HUES6 (cell line): ENCODE results near the gene SLC44A2.
"Not testable (repeated sequence)": the region's sequence is repeated elsewhere in the genome, so short reads cannot be mapped to it uniquely, and the experiment has no call there.

ENCODE experiments used
- H3K27ac ChIP-seq: 2 replicates; pipeline ENCODE4 v1.7.0; 2013; ENCODE audit warnings: low read depth, mild to moderate bottlenecking, low read length, inconsistent platforms
- H3K27me3 ChIP-seq: 2 replicates; pipeline ENCODE4 v1.6.1; 2013; ENCODE audit warnings: low read length; ENCODE audit not compliant: control insufficient read depth, insufficient read depth
- H3K36me3 ChIP-seq: 2 replicates; pipeline ENCODE4 v1.6.1; 2013; ENCODE audit warnings: low read length; ENCODE audit not compliant: control insufficient read depth, insufficient read depth
- H3K4me1 ChIP-seq: 2 replicates; pipeline ENCODE4 v1.6.1; 2013; ENCODE audit warnings: low read length; ENCODE audit not compliant: control insufficient read depth, insufficient read depth
- H3K4me3 ChIP-seq: 2 replicates; pipeline ENCODE4 v1.5.1; 2013; ENCODE audit warnings: low read depth, low read length
- H3K9ac ChIP-seq: one replicate; pipeline ENCODE4 v1.6.1; 2013; ENCODE audit warnings: mild to moderate bottlenecking, low read length
- H3K9me3 ChIP-seq: 2 replicates; pipeline ENCODE4 v1.6.1; 2013; ENCODE audit warnings: low read depth, low read length; ENCODE audit not compliant: control insufficient read depth, insufficient read depth

SLC44A2 gene

DNA sequence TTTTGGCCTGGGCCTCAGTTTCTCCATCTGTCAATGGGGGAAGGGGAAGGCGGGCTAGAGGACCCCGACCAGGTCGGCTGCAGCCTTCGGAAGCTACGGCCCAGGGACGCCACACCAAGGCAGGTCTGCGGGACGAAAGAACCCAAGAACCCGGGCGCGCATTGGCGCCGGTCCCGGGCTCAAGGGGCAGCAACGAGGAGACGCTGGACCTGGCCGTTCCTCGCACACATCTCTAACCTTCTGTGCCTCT lies 28.1 kb downstream of the SLC44A2 start:
- Histone ChIP-seq H3K9me3 (no peaks in the 10 kb centered on the region), H3K4me3 (peak overlapping the region; percentile 88), H3K27ac (peak overlapping the region; percentile 95), H3K27me3 (no peaks in the 10 kb centered on the region), H3K36me3 (peaks cover 36% of the 10 kb centered on the region), H3K9ac (peak overlapping the region; percentile 99), H3K4me1 (peaks cover 5% of the 10 kb centered on the region; the same call in 1 of the 2 replicates)

DNA sequence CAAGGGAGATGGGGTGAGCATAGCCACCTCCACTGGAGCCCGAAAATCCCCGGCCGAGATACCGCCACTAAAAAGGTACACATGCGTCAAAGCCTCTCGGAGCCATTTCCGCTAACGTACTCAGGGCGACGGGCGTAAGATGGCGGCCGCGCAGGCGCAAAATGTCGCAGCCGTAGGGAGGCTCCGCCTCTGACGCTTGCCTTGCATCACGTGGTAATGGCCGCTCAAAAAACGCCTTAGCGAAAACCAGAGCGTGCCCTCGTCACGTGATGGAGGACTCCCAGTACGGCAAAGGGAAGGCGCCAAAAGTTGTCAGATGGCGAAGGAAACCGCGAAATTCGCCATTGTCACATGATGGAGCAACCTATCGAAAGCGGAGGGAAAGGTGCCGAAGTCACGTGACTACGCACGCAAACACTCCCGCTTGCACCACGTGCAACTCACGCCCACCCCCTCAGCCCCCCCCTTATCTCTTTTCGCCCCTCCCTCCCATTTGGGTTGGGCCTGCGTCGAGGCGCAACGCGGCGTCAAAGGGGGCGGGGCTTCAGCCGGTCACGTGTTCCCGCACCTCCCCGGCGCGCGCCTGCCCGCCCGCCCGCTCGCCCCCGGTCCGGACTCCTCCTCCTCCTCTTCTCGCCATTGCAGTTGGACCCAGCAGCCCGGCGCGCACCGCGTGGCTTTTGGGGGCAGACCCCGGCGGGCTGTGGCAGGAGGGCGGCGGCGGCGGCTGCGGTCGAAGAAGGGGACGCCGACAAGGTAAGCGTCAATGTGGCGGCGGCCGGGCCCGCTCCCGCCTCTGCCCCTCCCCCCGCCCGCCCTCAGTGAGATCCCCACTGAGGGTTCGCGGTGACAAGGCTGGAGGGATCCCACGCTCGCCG lies 28.6 kb downstream of the SLC44A2 start, which contains the start of gene ILF3:
Gene ILF3 (plus strand): TSS at position 615 of the 878 bp plus-strand sequence. CDS start 16,260 bp downstream, outside the sequence.
- Histone ChIP-seq H3K4me1 (peaks cover 5% of the 10 kb centered on the region; the same call in 1 of the 2 replicates), H3K9me3 (no peaks in the 10 kb centered on the region), H3K27ac (peak within 1 kb of the TSS; percentile 100), H3K4me3 (peak within 1 kb of the TSS; percentile 88), H3K36me3 (peaks cover 39% of the 10 kb centered on the region), H3K9ac (peak within 1 kb of the TSS; percentile 99), H3K27me3 (no peaks in the 10 kb centered on the region)

GRCh38 chr19:10654610-10655456 lies 29.5 kb downstream of the SLC44A2 start:
- peak overlapping the region; percentile 100 for H3K27ac ChIP-seq
- peak overlapping the region; percentile 88 for H3K4me3 ChIP-seq
- peaks cover 5% of the 10 kb centered on the region; the same call in 1 of the 2 replicates for H3K4me1 ChIP-seq
- H3K36me3 ChIP-seq: peaks cover 43% of the 10 kb centered on the region
- no peaks in the 10 kb centered on the region for H3K9me3 ChIP-seq
- no peaks in the 10 kb centered on the region for H3K27me3 ChIP-seq
- H3K9ac ChIP-seq: peak overlapping the region; percentile 99

DNA sequence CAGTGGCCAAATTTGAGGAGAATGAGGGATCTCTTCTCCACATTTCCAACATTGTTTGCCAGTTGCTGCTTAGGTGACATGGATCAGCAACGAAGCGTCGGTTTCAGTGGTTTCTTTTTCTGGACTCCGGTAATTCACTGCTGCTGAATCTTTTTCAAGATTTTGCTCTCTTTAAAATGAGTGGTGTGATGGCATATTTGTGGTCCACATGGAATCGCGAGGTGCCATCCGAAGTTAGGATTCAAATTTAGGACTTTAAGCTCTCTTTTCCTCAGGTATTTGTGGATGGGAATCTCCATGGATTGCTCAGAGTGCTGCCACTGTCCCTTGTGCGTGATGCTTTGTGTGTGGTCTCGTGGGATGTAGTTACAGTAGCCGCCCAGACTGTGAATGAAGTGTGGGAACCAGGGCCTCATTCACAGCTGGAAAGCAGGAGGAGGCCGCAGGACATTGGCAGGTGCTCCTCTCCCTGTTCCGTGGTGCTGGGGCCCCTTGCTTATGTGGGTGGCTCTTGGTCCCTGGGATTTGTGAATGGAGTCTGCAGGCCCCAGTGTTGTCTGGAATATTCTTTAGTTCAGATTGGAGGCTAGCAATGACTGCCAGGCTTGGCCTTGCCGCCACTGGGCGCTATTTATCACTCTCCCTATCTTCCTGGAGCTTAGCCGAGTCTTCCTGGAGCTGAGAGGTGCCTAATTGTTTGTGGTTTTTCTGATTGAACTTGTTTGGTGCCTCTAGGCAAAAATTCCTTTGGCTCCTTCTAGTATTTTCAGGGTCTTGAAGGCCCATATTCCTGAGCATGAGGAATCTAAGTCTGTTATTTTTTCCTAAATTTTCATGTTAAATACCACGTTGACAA lies 30.3 kb downstream of the SLC44A2 start:
- H3K36me3 ChIP-seq: peaks cover 52% of the 10 kb centered on the region
- peaks cover 5% of the 10 kb centered on the region for H3K4me1 ChIP-seq
- H3K27ac ChIP-seq: peak overlapping the region; percentile 87
- H3K27me3 ChIP-seq: no peaks in the 10 kb centered on the region
- H3K9ac ChIP-seq: peak overlapping the region; percentile 99
- H3K9me3 ChIP-seq: no peaks in the 10 kb centered on the region
- H3K4me3 ChIP-seq: peak overlapping the region; percentile 88

GRCh38 chr19:10660346-10660745 lies 35.0 kb downstream of the SLC44A2 start:
- no peak overlapping the region for H3K27ac ChIP-seq
- H3K27me3 ChIP-seq: no peaks in the 10 kb centered on the region
- H3K9me3 ChIP-seq: no peaks in the 10 kb centered on the region
- peaks cover 18% of the 10 kb centered on the region for H3K4me1 ChIP-seq
- no peak overlapping the region for H3K9ac ChIP-seq
- peaks cover 67% of the 10 kb centered on the region for H3K36me3 ChIP-seq
- H3K4me3 ChIP-seq: no peak overlapping the region

GRCh38 chr19:10661946-10662345 lies 36.6 kb downstream of the SLC44A2 start:
- peaks cover 61% of the 10 kb centered on the region for H3K36me3 ChIP-seq
- no peak overlapping the region for H3K4me3 ChIP-seq
- H3K27ac ChIP-seq: no peak overlapping the region

GRCh38 chr19:10662384-10663251 lies 37.3 kb downstream of the SLC44A2 start:
- Histone ChIP-seq H3K9me3 (no peaks in the 10 kb centered on the region), H3K36me3 (peaks cover 61% of the 10 kb centered on the region), H3K9ac (no peak overlapping the region), H3K4me3 (no peak overlapping the region), H3K4me1 (peaks cover 13% of the 10 kb centered on the region; the same call in 1 of the 2 replicates), H3K27me3 (no peaks in the 10 kb centered on the region), H3K27ac (no peak overlapping the region)

More at GRCh38 chr19:10661946-10662345, 36.6 kb downstream of the SLC44A2 start:
- H3K9ac ChIP-seq: no peak overlapping the region
- no peaks in the 10 kb centered on the region for H3K9me3 ChIP-seq
- H3K27me3 ChIP-seq: no peaks in the 10 kb centered on the region
- peaks cover 16% of the 10 kb centered on the region for H3K4me1 ChIP-seq

DNA sequence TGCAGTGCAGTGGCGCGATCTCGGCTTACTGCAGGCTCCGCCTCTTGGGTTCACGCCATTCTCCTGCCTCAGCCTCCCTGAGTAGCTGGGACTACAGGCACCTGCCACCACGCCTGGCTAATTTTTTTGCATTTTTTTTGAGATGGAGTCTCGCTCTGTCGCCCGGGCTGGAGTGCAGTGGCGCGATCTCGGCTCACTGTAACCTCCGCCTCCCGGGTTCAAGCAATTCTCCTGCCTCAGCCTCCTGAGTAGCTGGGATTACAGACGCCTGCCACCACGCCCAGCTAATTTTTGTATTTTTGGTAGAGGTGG lies 37.9 kb downstream of the SLC44A2 start:
- Histone ChIP-seq H3K36me3 (peaks cover 63% of the 10 kb centered on the region), H3K4me1 (peaks cover 13% of the 10 kb centered on the region; the same call in 1 of the 2 replicates)
- H3K9me3 ChIP-seq, H3K27me3 ChIP-seq, H3K27ac ChIP-seq, H3K9ac ChIP-seq, H3K4me3 ChIP-seq: not testable (repeated sequence)

GRCh38 chr19:10667867-10668266 lies 42.5 kb downstream of the SLC44A2 start:
- no peak overlapping the region for H3K9ac ChIP-seq
- H3K27ac ChIP-seq: no peak overlapping the region
- no peaks in the 10 kb centered on the region for H3K27me3 ChIP-seq
- H3K9me3 ChIP-seq: no peaks in the 10 kb centered on the region
- H3K4me1 ChIP-seq: 0 out of 2 replicates have a peak, but pooled peaks cover 2% of the 10 kb centered on the region
- H3K4me3 ChIP-seq: no peak overlapping the region
- peaks cover 70% of the 10 kb centered on the region for H3K36me3 ChIP-seq

DNA sequence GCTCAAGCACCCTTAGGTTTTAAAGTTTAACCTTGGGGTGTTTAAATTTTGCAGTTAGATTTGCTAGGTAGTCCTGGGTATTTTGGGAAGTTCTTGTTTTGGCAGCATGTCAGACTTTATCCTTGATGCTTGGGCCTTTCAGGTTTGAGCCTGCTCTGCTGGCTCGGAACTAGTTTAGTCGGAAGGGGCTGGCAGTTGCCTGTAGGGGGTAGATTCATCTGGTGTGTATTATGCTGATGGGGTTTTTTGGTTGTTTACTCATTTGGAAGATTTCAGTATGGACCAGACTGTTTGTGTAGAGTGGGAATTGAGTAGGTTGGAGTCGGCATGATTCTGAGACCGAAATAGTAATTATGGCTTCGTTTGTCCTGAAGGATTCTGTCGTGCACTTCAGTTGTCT lies 43.9 kb downstream of the SLC44A2 start:
- Histone ChIP-seq H3K4me1 (no peaks in the 10 kb centered on the region), H3K4me3 (no peak overlapping the region), H3K27ac (no peak overlapping the region), H3K9me3 (no peaks in the 10 kb centered on the region), H3K27me3 (no peaks in the 10 kb centered on the region), H3K36me3 (peaks cover 79% of the 10 kb centered on the region), H3K9ac (no peak overlapping the region)
